ENCODE data around the gene CNBP. TPM values are rescaled to one million over a fixed set of nuclear protein-coding genes. Genes with fewer than 3 reads are reported as not detected.
"Not testable (repeated sequence)": the region's sequence is repeated elsewhere in the genome, so short reads cannot be mapped to it uniquely, and the experiment has no call there.

CNBP gene
- total RNA-seq, 2 experiments from 2014 or later: 453 to 454 TPM

GRCh38 chr3:129173725-129174124 is 10.0 kb downstream of the CNBP start:
- TF ChIP-seq CTCF (IDR thresholded peaks at IDR 0.05): no peak
- Mint-ChIP-seq H3K27ac (peak overlapping the region; percentile 61), H3K27me3 (no peaks in the 10 kb centered on the region), H3K4me3 (no peak overlapping the region), H3K9me3 (no peaks in the 10 kb centered on the region), H3K4me1 (ENCODE audit: low read depth) (peaks cover 61% of the 10 kb centered on the region), H3K36me3 (ENCODE audit: low read depth) (peaks cover 81% of the 10 kb centered on the region)
- POLR2A ChIA-PET: interaction anchor here (0.7 to 1.1 kb wide), 2 partner anchors 10 to 65 kb away, joined by 3 to 5 read pairs; no protein-coding TSS in a partner anchor
- CTCF ChIA-PET: no interaction called here
- no peak for ATAC-seq
- intact Hi-C loops (cut with micrococcal nuclease): no loop called here
- DNase-seq: no peak

GRCh38 chr3:129173206-129173605 is 10.5 kb downstream of the CNBP start:
- peaks cover 77% of the 10 kb centered on the region for H3K36me3 Mint-ChIP-seq (ENCODE audit: low read depth)
- H3K4me1 Mint-ChIP-seq (ENCODE audit: low read depth): peaks cover 56% of the 10 kb centered on the region
- H3K27me3 Mint-ChIP-seq: no peaks in the 10 kb centered on the region
- DNase-seq (no peak), ATAC-seq (no peak)
- peak overlapping the region; percentile 61 for H3K27ac Mint-ChIP-seq
- H3K4me3 Mint-ChIP-seq: no peak overlapping the region
- POLR2A ChIA-PET: interaction anchor here (1.7 to 4.6 kb wide), 2 partner anchors 9 to 11 kb away, joined by 8 to 44 read pairs; partner anchors contain the start of gene CNBP
- H3K9me3 Mint-ChIP-seq: no peaks in the 10 kb centered on the region
- intact Hi-C loops (cut with micrococcal nuclease): no loop called here
- no peak for TF ChIP-seq CTCF (IDR thresholded peaks at IDR 0.05)
- CTCF ChIA-PET: interaction anchor here (1.2 to 3.9 kb wide), 2 partner anchors 11 to 72 kb away, joined by 5 to 23 read pairs; no protein-coding TSS in a partner anchor

- peaks cover 26% of the 10 kb centered on the region for H3K4me1 Mint-ChIP-seq (ENCODE audit: low read depth)
- H3K27ac Mint-ChIP-seq: peak overlapping the region; percentile 30
- POLR2A ChIA-PET: interaction anchor here (0.7 to 2.7 kb wide), 4 partner anchors 9 to 45 kb away, joined by 3 to 19 read pairs (median 4); partner anchors contain the start of genes CNBP and RAB43
- DNase-seq (no peak), ATAC-seq (no peak)
- CTCF ChIA-PET: interaction anchor here (1.3 to 3.0 kb wide), 3 partner anchors 79 to 196 kb away, joined by 3 to 10 read pairs (median 6); no protein-coding TSS in a partner anchor
- TF ChIP-seq CTCF (IDR thresholded peaks at IDR 0.05): no peak
- intact Hi-C loops (cut with micrococcal nuclease): no loop called here
- peaks cover 50% of the 10 kb centered on the region for H3K36me3 Mint-ChIP-seq (ENCODE audit: low read depth)
- H3K4me3 Mint-ChIP-seq: no peak overlapping the region
- no peaks in the 10 kb centered on the region for H3K9me3 Mint-ChIP-seq
- no peaks in the 10 kb centered on the region for H3K27me3 Mint-ChIP-seq
These were observed 16.9 kb downstream of the CNBP start for GRCh38 chr3:129166579-129167332.

- POLR2A ChIA-PET: interaction anchor here (1.0 to 2.7 kb wide), 2 partner anchors 13 to 17 kb away, joined by 3 to 19 read pairs; partner anchors contain the start of gene CNBP
- H3K4me1 Mint-ChIP-seq (ENCODE audit: low read depth): peaks cover 18% of the 10 kb centered on the region
- H3K4me3 Mint-ChIP-seq; ATAC-seq; H3K9me3 Mint-ChIP-seq; H3K27me3 Mint-ChIP-seq; H3K27ac Mint-ChIP-seq; intact Hi-C loops (cut with micrococcal nuclease); DNase-seq: not testable (repeated sequence)
- peaks cover 41% of the 10 kb centered on the region for H3K36me3 Mint-ChIP-seq (ENCODE audit: low read depth)
- CTCF ChIA-PET: interaction anchor here (1.6 to 3.0 kb wide), 2 partner anchors 112 to 195 kb away, joined by 6 to 10 read pairs; no protein-coding TSS in a partner anchor
These were observed 18.1 kb downstream of the CNBP start for GRCh38 chr3:129165594-129165993.

GRCh38 chr3:129164500-129164899 is 19.2 kb downstream of the CNBP start:
- peaks cover 36% of the 10 kb centered on the region for H3K36me3 Mint-ChIP-seq (ENCODE audit: low read depth)
- no peaks in the 10 kb centered on the region for H3K27me3 Mint-ChIP-seq
- H3K4me3 Mint-ChIP-seq: no peak overlapping the region
- ChIA-PET POLR2A (interaction anchor here (2.7 to 3.2 kb wide), 2 partner anchors 12 to 18 kb away, joined by 8 to 19 read pairs; partner anchors contain the start of gene CNBP), CTCF (interaction anchor here (0.9 to 3.9 kb wide), 2 partner anchors 79 to 193 kb away, joined by 3 to 31 read pairs; no protein-coding TSS in a partner anchor)
- intact Hi-C loops (cut with micrococcal nuclease): no loop called here
- no peak for DNase-seq
- peaks cover 19% of the 10 kb centered on the region for H3K4me1 Mint-ChIP-seq (ENCODE audit: low read depth)
- no peaks in the 10 kb centered on the region for H3K9me3 Mint-ChIP-seq
- ATAC-seq: no peak
- TF ChIP-seq CTCF (IDR thresholded peaks at IDR 0.05): no peak
- peak overlapping the region; percentile 55 for H3K27ac Mint-ChIP-seq
